ENCODE results near the gene TMC1.

The TMC1 gene

DNA sequence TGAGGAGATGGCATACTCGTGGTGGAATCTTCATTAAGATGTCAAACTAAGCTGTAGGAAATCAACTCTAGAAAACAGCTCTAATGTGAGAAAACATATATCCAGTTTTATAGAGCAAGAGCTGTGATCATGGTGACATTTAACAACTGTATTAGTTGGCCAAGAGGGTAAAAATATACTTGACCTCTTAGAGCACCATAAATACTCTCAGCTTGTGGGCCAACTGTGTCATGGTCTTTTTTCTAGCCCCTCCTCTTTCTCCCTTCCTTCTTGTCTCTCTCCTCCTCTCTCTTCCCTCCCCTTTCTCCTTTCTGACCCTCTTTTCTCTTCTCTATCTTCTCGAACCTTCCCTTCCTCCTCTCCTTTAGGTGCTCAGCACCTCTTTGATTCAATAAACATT lies 54.7 kb downstream of the TMC1 start:
- DNase-seq, result no peak

DNA sequence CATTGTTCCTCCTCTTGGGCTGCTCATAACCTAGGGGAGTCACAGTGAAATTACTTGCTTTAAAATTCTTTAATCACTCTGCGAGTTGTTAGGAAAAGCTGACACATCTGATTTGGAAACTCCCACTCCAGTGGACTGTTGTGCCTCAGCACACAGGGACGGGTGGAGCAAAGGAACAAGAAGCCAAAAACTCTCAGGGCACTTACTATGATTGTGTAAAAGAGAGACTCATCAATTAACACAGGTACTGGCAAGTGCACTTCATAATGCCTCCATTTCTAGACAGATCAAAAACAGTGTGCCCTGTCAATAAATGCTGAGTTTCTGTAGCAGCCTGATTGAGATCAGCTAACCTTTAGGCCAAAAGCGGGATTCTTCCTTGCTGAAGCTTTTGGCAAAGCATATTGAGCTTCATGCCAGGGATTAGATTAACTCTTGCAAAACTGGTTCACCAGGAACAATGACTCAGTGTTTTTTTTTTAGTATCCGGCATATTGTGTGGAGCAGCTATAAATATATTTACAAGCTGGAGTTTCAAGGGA lies 55.9 kb downstream of the TMC1 start:
- no peak for DNase-seq

DNA sequence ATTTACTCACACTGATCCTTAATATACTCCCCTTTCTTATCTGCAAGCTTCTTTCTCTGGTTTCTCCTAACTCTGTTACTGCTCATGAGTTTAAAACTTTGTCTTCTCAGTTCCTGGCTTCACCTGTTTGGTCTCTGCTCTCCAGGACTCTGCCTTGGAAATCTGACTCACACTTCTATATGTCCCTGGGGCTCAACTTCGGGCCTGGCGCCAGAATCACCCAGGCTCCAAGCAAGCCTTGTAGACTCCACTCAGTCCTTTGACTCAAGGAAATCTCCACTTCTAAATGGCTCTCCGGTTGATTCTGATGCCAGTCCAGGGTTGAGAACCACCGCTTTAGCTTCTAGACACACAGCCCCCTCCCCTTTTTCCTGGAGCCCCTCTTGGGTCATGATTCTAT lies 57.8 kb downstream of the TMC1 start:
- DNase-seq, result no peak

DNA sequence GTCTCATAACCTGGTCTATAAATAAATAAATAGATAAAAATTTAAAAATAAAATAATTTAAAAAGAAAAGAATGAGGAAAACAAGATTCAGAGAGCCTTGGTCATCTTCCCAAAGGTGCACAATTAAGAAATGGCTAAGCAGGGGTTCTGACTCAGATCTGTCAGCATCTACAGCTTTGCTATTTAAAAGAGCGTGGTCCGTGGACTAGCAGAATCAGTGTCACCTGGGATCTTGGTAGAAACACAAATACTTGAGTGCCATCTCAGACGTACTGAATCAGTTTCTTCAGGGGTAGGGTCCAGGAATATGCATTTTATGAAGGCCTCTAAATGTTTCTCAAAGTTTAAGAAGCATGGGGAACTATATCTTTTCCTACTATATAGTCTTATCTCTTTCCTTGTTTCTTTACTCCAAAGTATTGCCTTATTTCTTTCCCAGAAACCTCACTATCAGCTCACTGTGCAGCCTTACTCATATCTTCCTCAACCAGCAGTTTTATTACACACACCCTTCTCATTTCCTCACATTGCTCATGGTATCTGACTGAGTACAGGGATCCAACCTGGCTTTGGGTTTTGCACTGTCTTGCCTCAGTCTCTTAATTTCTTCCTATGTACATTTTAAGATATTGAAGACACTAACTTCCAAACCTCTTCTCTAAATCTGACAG lies 58.6 kb downstream of the TMC1 start:
- DNase-seq, result no peak

DNA sequence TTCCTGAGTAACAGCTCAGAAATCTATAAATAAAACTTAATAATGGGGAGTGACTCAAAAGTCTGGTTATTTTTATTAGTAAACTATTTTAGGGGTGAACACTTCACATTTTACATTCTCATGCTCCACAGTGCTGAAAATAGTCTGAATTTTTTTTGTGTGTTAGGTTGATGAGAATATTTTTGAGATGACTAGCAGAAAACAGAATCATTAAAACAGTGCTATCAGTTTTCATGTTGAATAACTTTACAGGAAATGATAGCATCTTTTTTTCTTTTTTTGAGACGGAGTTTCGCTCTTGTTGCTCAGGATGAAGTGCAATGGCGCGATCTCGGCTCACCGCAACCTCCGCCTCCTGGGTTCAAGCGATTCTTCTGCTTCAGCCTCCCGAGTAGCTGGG lies 60.3 kb downstream of the TMC1 start:
- DNase-seq, result no peak

DNA sequence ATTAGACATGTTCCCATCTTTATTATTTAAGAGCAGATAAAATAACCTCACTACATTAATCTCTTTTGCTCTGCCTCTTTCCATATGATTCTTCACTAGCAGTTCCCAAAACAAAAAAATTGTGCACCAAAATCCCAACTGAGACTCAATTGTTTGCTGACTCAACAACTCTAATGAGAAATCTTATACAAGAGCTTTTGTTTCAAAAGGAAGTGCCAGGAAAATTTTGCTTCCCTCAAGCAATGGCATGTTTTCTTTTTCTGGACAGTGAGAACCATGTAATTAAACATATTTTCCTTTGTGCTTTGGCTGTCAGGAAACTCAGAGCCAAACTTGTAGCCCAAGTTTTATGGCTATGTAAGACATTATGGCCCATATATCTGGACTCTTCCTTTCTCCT lies 62.0 kb downstream of the TMC1 start:
- no peak for DNase-seq

DNA sequence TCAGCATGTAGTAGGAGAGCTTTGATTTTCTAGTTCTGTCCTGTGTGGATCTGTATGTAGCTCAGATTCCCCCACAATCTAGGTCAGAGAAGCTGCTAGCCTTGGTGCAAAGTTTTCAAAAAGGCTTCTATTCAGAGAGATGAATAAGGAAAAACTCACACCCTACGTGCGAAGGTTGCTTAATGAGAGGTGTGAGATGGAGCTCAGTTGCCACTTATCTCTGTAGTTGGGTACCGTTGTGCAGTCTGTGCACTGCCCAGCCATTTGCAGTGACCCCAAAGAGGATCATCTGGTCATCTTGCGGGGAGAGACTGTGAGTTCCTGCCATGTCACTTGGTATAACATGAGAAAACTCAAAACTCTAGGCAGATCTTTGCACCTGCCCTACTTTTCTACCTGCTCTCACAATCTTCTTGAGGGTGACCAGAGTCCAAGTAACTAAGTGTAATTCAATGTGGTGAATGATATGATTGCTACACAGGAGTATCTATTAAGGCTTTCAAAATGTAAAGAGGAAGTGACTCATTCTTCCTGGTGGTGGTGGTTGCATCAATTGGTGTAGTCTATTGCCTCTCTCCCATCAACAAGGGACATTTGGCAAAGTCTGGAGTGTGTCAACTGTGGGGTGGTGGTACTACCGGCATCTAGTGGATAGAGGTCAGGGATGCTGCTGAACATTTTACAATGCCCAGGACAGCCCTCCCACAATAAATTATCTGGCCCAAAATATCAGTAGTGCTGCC lies 65.2 kb downstream of the TMC1 start:
- DNase-seq, result no peak

DNA sequence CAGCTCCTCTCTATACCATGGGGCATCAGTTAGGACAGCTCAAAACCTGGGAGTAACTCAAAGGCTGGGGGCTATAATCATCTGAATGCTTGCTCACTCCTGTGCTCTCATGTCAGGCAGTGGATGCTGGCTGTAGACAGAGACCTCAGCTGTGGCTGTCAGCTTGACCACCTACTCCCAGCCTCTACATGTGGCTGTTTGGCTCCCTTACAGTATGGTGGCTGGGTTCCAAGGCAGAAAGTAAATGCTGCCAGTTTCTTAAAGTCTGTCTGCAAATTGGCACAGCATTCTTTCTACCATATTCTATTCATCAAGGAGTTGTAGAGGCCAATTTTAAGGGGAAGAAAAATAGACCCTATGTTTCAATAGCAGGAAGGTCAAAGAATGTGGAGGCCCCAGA lies 66.9 kb downstream of the TMC1 start:
- DNase-seq, result no peak

DNA sequence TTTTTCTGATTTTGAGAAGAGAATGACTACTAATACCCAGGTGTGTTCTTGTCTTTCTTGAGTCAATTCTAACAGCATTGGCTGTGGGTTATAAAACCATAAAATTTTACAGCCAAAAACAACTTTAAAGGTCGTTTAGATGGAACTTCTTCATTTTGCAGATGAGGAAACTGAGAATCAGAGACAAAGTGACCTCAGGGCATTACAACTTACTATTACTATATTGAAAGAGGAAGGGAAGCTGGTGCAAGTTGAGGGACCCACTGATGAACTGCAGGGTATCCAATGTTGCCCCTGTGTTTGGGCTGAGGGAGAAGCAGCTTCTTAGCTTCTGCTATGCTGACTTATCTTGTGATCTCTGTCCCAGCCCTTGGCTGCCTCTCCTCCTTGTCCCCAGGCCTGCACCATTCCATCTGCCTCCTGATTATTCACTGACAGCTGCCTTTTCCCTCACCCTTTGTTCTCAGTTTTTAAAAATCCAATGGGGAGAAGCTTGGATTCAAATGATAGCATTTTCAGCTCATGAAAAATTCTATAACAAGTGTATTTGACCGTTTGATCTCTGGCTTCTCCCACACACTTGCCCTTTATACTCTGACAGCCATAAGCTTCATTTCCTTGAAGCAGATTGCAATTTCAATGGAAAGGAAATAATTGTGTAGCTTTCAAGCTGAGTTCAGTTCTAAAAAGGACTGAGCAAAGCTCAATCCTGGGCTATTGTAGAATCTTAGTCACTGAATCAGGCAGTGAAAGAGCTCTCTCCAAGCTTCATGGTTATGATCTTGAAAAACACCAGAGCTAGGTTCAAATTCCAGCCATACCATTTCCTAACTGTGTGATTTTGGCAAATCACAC lies 68.5 kb downstream of the TMC1 start:
- DNase-seq, result no peak

DNA sequence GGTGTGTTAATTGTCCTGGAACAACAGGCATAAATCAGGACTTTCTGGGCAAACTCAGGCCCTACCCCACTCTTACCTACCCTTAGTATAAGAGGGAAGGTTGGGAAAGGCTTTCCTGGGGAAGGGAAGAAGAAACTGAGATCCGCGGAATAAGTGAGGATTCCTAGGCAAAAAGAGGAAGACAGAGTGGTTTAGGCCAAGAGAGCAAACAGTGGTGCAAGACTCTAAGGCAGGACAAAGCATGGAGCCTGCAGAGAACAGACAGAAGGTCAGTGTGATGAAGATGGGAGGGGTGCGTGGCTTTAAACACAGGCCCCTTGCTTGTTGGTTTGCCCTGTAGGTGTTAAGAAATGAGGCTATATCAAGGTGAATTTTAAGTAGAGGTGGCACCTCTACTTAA lies 69.4 kb downstream of the TMC1 start:
- DNase-seq, result no peak

DNA sequence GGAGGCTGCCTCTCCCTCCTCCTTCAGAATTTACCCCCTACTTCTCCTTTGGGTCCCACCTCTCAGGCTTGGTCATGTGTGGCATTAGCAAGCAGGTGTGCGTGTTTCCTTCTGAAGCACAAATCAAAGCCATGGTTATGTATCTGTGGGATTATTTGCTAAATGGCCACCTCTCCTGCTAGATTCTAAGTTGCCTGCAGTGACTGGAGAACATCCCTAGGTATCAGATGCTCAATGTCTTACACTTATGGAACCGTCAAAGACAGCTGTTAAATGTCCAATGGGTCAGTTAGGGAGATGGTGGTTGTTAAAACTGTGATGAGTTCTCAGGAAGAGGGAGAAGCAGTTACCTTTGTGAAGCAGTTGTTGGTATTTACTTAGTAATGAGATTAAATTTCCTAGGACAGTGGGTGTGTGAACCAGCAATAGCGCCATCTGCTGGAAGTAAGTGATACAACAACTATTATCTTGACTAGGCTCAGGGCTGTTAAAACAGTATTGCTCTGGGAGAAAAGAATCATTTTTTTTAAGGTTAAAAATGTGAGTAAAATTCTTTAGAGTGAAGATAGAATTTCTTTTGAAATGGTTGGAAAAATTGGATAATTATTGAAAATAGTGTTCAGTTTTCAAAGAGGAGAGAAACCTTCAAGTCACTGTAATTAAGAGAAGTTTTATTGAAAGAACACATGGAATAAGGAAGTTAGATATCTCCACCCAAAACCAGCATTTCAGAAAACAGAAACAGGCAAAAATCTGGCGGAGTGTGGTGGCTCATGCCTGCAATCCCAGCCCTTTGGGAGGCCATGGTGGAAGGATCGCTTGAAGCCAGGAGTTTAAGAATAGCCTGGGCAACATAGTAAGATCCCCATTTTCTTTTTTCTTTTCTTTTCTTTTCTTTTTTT lies 71.3 kb downstream of the TMC1 start:
- DNase-seq, result peak; percentile 56

DNA sequence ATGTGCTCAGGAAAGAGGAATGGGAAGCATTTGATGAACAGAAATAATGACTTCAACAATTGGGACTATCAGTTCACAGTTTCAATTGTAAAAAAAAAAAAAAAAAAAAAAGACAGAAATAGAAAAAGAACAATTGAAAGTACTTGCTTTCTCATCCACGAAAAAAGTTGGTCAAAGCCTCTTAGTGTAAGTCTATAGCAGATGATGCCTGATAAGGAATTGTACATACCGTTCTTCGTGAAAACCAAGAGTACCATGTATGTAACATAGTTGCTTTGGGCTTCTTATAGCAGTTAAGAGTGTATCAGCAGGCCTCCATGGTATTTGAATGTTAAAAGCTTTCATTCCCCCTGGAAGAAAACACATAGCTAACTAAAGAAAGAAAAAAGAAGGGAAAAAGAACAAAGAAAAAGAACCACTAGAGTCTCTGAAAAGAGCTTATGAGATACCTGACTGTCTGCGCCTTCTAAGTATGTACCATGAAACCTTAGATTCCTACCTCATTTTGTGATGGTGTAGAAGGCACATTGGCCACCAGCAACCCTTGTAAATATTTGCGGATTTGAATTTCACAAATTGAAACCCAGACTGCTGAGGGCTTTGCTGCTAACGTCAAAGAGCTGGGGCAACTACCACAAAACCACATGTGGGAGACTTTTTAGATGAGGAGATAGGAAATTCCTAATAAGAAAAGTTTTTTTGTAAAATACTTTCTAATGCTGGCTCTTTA lies 75.2 kb downstream of the TMC1 start:
- DNase-seq, result no peak

DNA sequence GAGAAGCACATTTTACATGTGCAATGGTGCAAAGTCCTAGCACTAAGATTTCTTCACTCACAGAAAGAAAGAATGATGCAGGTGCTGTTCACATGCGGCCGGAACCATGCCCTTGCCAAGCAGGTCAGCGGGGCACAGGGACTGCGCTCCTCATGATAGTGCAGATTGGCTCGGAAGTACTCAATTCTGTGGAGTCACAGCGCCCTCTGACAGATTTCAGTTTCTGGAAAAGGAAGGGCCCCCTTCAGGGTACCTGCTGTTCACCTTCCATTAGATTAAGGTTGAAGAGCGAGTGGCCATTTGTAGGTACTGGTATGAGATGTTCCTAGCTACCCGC lies 75.7 kb downstream of the TMC1 start:
- DNase-seq, result no peak

DNA sequence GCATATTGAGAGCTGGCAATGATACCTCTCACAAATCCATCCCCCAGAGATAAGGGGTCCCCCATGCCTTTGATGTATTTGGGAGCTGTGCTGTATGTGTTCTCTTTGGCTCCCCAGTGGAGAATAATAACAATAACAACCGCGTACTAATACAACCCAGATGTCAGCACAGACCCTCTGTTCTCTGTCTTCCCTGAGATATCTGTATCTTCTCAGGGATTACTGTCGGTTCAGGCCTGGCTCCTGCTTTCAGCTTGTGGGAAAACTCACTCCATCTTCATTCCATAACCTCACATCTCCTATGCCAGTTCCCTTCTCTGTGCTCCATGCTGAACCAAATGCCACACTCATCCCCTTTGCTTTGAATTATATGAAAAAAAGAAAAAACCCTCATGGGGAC lies 76.2 kb downstream of the TMC1 start:
- no peak for DNase-seq

DNA sequence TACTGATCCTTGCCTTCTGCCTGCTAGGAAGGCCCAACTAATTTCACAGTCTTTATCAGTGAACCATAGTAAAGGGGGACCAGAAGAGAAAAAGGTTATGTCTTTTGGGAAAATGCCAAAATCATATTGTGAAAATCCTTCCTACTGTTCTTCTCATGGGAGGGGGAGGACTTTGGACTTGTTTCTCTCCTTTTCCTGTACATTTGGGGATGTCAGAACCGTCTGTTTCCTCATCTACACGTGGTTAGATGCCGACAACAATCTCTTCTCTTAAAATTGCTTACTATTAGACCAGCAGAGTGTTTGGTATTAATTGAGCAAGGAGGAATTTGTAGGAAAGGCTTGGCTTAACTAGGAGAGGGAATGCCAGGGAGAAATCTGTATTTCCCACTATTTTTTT lies 77.2 kb downstream of the TMC1 start:
- no peak for DNase-seq

DNA sequence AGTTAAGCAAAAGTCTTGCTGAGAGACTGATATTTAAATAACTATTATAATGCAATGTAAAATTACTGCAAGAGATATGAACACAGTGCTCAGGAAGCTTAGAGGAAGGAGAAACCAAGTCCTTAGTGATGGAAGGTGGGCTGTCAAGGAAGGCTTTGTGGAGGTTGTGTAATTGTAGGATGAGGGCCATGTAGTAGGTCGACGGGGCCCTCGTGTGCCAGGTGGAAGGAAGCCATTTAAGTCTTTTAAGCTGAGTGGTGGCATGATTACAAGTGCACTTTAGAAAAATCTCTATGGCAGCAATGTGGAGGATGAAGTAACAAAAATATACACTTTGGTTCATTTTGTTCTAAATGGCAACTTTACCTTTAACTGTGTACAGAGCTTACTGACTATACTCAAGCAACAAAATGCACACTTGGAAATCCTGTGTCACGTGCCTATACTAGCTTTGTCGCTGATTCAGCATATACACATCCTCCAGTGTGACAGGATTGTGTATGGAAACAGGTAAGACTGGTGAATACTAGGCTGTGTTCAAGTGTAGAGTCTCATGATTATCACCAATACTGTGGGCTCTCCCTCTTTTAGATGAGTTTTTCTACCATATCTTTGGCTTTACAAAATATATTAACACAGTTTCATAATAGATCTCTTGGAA lies 78.6 kb downstream of the TMC1 start:
- DNase-seq, result no peak

DNA sequence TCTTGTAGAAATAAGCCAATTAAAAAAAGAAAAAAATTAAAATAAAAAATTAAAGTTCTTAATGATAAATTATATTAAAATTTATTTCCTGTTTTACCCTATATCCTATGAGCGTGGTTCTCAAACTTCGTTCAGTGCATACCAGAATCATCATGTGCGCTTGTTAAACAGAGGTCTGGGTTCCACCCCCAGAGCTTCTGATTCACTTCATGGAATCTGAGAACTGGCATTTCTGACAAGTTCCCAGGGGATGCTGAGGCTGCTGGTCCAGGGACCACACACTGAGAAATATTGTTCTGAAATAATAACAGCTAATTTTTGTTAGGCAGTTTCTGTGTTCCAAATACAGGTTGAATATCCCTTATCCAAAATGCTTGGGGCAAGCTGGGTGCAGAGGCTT lies 79.3 kb downstream of the TMC1 start:
- DNase-seq, result no peak

DNA sequence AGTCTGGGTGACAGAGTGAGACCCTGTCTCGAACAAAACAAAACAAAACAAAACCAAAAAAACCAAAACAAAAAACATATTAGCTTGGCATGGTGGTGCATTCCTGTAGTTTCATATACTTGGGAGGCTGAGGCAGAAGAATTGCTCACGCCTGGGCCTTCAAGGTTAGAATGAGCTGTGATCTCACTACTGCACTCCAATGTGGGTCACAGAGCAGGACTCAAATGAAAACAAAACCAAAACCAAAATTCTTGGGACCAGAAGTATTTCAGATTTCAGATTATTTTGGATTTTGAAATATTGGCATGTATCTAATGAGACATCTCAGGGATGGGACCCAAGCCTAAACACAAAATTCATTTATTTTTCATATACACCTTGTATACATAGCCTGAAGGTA lies 80.2 kb downstream of the TMC1 start:
- no peak for DNase-seq

DNA sequence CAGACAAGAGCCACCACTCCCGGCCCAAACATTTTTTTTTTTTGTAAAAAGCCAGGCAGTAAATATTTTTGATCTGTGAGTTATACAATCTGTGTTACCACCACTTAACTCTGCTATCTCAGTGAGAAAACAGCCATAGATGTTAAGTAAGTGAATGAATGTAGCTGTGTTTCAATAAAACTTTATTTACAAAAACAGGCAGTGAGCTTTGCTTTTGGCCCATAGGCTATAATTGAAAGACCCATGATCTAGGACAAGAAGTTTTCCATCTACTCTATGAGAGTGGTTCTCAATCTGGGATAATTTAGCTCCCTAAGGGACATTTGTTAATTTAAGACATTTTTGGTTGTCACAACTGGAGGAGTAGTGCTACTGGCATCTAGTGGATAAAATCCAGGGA lies 91.0 kb downstream of the TMC1 start:
- DNase-seq, result no peak

DNA sequence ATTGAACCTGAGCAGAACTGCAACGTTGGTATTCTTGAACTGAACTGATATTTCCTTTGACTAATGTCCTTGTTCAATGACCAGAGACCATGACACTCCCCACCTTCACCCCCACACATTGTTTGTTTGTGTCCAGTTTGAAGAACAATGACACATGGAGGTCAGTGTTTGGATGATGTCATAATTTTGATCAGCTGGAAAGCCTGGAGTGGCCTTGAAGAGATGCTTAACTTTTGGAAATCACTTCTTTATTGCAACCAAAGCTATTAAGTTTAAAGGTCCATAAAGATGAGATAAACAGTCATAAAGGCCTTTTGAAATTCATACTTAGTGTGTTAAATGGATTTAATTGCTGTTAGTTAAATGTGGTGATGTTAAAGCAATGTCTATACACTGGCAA lies 92.7 kb downstream of the TMC1 start:
- no peak for DNase-seq

DNA sequence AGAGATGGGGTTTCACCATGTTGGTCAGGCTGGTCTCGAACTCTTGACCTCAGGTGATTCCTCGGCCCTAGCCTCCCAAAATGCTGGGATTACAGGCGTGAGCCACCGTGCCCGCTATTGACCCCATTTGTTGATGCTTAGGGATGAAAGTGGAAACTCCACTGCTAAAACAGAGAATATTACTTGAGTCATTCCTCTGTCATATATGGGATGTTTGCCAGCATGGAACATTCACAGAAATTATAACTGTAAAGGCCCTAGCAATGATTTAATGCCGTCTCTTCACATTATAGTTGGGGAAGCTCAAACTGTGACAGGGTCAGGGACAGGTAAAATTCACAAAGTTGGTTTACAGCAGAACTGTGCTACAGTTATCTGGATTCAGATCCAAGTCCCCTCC lies 94.5 kb downstream of the TMC1 start:
- DNase-seq, result no peak

DNA sequence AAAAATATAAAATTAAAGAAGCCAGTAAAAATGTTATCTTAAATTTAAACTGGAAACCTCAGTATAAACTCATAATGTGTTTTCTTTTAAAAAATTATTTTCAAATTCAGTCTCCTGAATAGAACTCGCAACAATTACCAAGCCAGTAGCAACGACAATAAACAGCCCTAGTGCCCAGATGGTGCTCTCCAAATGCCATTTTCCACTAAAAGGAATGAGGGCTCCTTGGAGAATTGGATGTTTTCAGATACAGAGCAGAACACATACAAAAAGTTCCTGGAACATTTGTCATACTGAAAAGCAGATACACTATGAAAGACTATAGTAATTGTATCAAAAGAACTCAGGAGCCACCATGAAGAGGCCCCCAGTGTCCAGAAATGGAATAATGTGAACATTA lies 97.4 kb downstream of the TMC1 start:
- DNase-seq, result no peak
